NK-92 treated with Interleukin-12 subunit alpha and Interleukin-12 subunit beta, amount 100 ng/mL, for 24 hours (cell line): ENCODE data around the gene DIP2A.
A peak's percentile ranks its signal among the peaks of the same experiment; 100 is the strongest.
"Not testable (repeated sequence)": the region's sequence is repeated elsewhere in the genome, so short reads cannot be mapped to it uniquely, and the experiment has no call there.

ENCODE experiments used
- DNase-seq: peaks from one replicate; lab custom pipeline; 2025; lab: John Stamatoyannopoulos, UW

The DIP2A gene

DNA sequence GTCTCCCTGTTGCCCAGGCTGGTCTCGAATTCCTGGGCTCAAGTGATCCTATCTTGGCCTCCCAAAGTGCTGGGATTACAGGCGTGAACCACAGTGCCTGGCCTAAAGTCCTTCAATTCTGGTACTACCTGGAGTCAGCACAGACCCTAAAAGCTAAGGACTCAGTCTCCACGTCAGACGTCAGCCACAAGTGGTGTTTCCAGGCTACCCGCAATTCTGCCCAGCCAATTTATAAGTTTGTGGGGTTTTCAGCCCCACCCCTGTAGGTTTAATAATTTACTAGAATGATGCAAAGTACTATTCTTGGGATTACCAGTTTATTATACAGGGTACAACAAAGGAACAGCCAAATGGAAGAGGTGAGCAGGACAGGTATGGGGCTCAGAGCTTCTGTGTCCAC, 10.6 kb upstream of the DIP2A start:
- no peak for DNase-seq

DNA sequence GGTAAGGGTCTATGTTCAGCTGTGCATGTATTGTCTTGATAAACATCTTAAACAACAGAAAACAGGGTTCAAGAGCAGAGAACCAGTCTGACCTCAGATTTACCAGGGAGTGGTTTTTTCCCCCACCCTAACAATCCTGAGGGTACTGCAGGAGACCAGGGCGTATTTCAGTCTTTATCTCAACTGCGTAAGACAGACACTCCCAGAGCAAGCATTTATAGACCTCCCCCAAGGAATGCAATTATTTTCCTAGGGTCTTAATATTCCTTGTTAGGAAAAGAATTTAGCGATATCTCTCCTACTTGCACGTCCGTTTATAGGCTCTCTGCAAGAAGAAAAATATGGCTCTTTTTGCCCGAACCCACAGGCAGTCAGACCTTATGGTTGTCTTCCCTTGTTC, 9.8 kb upstream of the DIP2A start:
- DNase-seq: not testable (repeated sequence)

DNA sequence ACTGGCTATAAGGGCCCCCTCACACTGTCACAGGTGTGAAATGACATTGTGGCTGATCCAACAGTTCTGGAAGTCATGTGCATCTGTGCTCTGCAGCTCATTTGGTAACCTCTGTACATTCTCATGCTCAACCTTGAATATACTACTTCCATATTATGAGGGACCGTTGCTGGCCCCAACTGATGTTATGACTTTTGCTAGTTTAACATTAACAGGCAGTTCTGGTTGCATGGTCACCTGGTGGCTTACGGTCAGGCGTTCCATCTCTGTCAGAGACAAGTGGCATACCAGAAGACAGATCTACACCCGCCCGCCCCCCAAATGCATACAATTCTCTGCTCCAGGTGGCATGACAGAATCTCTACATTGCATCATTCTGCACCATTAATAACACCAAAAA, 6.0 kb upstream of the DIP2A start:
- no peak for DNase-seq

DNA sequence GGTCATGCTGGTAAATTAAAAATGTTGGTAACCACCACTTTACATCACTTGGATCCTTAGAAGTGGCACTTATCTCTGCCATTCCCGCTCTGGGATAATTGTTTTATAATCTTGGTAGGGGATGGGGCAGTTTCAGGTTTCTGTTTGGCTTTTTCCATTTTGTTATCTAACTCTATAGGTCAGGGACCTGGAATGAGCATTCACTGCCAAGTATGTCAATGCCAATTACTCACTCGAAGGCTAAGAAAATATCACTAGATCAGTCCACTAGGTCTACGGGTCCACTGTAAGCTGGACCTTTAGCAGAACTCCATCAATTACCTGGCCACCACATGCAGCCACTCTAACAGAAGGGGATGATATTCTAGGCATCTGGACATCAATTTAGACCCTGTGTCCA, 4.5 kb upstream of the DIP2A start:
- no peak for DNase-seq

DNA sequence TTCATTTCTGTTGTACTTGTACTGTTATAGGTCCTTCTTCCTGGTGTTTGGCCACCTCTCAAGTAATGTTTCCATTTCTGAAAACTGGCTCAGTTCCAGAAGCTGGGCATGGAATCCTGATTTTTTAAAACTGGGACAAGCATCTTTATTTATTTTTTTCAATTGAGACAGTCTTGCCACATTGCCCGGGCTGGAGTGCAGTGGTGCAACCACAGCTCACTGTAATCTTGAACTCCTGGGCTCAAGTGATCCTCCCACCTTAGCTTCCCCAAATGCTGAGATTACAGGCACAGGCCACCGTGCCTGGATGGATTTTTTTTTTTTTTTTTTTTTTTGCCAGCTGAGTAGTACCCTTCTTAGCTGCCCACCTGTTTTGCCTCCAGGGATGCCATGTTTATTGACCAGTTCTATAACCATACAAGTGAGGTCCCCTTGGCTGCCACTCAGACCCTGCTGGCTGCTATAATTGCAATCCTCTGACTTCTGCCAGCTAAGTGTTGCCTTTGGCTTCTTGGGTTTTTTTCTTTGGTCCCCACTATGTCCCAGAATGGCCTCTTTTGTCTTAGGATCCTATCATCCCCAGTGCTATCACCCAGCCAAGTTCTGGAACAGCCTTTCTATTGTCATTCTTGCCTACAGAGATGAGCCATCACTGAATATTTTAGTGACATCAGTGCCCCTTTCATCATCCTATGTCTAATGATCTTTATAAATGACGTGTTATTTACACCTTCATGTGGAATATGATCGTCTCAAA, 3.9 kb upstream of the DIP2A start:
- no peak for DNase-seq

DNA sequence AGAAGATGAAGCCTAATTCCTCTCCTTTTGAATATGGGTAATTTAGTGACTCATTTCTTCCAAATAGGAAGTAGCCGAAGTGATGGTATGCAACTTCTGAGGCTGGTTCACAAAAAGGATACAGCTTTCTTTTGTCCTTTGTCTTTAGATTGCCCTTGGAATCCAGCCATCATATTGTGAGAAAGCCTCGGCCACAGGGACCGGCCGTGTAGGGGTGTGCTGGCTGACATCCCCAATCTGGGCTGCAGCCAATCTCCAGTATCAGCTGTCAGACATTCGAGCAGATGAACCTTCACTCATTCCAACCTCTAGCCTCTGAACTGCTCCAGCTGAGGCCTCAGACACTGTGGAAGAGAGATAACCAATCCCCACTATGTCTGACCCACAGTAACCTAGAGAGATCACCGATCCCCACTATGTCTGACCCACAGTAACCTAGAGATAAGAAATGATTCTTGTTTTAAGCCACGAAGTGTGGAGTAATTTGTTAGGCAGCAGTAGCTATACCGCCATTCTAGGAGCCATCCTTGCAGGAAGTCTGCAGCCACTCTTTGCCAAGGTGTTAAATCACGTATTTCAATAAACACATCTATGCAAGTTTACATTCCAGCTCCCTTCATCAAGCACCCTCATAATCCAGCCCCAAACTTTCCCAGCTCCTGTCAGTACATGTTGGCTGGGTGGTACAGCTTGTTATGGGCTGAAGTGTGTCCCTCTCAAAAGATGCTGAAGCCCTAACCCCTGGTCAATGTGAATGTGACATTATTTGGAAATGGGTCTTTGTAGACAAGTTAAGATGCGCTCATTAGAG, 2.9 kb upstream of the DIP2A start:
- no peak for DNase-seq

DNA sequence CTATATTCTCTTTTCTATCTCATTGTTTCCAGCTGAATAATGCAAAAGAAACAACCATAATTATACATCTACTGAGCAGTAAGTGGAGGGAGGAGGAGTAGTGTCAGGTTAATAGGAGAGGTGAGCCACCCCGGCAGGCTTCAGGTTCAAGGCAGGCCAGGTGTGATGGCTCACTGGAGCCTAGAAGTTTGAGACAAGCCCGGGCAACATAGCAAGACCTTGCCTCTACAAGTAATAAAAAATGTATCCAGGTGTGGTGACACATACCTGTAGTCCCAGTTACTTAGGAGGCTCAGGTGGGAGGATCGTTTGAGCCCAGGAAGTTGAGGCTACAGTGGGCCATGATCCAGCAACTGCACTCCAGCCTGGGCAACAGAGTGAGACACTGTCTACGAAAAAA, 1.9 kb upstream of the DIP2A start:
- DNase-seq: no peak

DNA sequence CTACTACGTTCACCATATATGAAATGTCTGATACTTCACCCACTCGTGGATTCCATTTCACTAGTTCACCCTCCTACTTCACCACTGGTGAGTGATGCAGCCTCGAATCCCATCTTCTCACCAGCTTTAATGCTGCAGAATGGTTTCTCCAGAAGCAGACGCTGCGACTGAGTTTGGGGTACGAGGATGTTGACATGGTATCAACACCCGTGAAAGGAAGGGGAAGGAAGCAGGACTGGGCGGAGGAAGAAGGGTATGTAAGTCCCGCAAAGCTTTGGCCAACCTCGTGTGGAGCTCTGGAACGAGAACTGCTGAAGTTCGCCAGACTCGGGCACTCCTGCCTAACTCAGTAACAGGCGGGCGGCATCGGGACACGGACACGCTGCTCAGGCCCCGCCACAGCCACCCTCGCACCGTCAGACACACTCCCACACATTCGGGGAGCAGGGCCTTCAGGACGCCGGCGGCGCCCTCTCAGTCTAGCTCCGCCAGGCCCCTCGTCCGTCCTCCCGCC, 833 bp upstream of the DIP2A start:
- peak; percentile 47 for DNase-seq

DNA sequence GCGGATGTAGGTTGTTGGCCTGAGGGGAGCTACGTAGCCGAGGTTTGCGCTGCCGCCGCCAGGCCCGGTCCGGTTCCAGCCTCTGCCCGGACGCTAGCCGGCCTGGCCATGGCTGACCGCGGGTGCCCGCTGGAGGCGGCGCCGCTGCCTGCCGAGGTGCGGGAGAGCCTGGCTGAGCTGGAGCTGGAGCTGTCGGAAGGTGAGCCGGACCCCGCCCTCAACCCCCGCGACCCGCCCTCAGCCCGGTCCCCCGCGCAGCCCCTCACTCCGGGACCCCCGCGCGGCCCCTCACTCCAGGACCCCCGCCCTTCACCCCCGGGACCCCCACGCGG, 299 bp downstream of the DIP2A start:
- no peak for DNase-seq

DNA sequence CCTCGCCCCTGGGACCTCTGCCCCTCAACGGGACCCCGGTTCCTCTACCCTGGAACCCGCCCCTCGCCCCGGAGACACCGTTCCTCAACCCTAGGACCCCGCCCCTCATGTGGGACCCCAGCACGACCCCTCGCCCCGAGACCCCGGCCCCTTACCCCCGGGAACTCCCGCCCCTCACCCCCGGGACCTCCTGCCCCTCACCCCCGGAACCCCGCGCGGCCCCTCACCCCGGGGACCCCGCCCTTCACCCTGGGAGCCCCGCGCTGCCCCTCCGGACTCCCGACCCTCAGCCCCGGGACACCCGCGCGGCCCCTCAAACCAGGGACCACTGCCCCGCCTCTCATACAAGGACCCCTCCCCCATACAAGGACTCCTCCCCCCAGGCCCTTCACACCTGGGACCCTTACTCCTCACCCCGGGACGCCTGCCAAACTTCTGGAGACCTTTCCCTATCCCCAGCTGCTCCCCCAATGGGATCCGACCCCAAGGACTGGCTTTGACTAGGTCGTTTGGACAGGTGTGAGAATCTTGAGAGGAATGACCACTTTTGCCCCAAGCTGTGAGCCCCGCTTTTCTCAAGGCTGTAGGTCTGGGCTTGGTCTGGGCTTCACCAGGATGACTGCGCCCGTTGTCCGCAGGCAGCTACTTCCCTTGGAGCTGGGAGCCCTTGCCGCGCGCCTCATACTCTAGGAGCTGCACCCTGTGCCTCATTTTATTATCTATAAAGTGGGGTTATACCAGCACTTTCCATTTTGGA, 843 bp downstream of the DIP2A start:
- DNase-seq: no peak

DNA sequence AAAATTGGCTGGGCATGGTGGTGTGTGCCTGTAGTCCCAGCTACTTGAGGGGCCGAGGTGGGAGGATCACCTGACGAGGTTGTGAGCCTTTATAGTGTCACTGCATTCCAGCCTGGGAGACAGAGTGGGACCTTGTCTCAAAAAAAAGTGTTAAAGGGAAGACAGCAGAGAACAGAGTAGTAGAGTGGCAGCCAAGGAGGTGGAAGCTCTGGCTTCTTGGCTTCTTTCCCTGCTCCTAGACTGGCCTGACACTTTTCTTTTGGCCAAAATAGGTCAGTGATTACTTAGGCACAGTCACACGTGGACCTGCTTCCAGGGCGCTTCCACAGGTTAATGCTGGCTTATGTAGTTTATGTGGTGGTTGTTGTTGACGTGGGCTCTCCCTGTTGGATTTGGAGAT, 3.2 kb downstream of the DIP2A start:
- no peak for DNase-seq

DNA sequence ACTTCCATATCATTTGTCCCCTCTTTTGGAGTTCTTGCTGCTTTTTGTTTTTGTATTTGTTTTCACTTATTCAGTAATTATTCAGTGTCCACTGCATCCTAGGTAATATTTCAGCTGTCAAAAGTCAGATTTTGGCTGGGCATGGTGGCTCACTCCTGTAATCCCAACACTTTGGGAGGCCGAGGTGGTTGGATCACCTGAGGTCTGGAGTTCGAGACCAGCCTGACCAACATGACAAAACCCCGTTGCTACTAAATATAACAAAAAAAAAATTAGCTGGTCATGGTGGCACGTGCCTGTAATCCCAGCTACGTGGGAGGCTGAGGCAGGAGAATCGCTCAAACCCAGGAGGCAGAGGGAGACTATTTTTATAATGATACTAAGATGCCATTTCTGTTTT, 6.5 kb downstream of the DIP2A start:
- DNase-seq: not testable (repeated sequence)

DNA sequence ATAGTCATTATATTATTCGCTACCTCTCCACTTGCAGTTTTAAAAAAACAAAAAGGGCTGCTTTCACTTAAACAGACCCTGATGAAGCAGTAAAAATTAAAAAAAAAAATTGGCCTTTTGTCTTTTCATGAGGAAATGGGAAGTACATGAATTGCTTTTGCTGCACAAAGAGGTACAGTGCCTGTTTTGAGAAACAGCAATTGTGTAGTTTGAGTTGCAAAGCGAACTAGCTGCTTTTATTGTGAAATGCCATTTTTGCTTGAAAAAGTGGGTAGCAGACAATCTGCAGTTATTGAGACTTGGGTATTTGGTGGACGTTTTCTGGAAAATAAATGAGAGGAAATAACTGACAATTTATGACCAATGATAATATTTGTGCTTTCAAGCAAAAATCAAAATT, 7.0 kb downstream of the DIP2A start:
- DNase-seq: no peak

DNA sequence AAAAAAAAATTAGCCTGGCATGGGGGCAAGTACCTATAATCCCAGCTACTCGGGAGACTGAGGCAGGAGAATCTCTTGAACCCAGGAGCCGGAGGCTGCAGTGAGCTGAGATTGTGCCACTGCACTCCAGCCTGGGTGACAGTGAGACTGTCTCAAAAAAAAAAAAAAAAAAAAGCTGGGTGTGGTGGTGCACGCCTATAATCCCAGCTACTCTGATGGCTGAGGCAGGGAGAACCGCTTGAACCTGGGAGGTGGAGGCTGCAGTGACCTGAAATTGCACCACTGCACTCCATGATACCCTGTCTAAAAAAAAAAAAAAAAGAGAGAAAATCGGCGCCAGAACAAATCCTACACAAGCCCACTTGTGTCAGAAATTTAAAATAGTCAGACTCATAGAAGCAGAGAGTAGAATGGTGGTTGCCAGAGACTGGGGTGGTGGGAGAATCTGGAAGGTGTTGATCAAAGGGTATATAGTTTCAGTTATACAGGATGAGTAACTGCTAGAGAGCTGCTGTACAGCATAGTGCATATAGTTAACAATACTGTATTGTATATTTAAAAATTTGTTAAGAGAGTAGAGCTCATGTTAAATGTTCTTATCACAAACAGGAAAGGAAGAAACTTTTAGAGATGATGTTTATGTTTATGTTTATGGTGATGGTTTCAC, 9.6 kb downstream of the DIP2A start:
- DNase-seq: no peak

DNA sequence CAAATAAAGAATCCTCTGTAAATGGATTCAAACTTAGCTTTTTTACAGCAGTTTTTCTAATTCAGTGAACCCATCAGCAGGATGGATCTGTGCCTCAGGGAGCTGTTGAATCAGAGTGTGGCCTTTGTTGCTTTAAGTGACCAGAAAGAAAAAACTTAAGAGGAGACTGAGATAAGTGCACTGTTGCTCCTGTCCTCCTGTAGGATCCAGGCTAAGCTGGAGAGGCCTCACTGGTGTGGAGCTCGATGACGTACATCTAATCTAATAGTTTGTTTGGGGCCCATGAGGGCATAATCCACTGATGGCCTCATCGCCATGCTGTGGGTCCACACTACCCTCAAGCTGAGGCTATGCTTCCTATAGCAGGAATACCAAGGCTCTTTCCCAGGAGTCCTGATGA, 10.6 kb downstream of the DIP2A start:
- DNase-seq: no peak

DNA sequence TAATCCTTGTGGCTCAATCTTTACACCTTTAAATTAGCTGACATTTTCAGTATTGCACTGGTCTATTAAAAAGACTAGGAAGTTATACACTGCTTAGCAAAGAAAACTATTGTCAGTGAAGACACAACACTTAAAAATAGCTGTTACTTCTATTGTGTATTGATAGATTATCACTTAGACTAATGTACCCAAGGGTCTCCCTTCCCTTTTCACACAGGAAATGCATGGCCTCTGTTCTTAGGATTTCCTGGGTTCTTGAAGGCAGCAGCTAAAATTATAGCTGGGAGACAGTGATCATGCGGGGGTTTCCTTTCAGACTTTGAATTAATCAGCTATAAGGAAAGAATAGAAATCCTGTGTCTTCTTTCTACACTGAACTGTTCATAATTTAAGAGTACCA, 12.8 kb downstream of the DIP2A start:
- DNase-seq: no peak

DNA sequence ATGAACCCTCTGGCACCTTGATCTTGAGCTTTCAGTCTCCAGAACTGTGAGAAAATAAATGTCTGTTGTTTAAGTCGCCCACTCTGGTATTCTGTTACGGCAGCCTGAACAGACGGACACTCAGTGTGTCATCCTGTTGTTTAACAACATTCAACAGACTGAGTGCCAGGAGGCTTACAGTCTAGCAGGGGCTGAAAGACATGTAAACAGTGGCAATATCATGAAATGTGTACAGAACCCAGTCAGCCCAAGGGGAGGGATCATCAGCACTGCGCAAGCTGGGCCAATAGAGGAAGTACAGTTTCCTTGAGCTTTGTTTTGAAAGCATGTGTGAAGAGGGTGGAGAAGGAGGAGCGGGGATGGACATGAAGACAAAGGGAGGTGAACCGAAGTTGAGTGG, 13.6 kb downstream of the DIP2A start:
- no peak for DNase-seq

DNA sequence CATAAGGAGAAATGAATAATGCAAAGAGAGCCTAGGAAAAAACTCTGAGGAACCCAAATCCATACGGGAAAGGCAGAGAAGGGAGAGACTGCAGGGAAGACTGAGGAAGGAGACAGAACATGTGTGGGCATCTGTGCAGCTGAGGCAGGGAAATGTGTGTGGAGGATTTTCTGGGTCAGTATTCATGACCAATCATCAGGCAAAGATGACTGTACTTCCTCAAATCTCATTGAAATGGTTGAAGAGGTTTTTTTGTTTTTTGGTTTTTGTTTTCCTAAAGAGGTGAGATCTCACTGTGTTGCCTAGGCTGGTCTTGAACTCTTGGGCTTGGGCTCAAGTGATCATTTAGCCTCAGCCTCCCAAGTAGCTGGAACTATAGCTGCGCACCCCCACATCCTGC, 15.7 kb downstream of the DIP2A start:
- no peak for DNase-seq

DNA sequence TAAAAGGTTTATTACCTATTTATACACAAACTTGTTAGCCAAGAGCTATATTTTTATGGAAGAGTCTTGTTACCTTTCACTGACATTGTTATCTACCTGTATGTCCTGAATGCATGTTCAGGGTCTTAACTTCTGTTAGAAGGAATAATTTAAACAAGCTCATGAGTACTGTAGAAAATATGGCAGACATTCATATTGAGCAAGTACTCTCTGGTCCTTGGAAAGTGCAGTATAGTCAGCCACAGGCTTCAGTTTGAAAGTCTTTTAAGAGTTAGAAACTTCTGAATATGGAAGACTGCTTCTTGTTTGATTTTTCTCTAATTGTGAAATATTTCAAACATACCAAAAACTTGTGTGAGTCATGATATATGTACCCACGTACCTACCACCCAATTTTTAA, 16.6 kb downstream of the DIP2A start:
- no peak for DNase-seq

DNA sequence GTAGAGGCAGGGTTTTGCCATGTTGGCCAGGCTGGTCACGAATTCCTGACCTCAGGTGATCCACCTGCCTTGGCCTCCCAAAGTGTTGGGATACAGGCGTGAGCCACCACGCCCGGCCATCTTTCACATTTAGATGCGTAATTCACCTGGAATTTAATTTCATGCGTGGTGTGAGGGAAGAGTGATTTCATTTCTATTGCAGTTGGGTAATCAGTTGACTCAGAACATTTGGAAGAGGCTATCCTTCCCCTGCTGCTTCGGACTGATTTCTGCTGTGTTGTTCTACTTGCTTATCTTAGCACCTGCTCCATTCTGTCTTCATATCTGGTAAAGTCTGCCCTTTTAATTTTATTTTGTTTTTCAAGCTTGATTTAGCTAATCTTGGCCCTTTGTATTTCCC, 19.1 kb downstream of the DIP2A start:
- no peak for DNase-seq

DNA sequence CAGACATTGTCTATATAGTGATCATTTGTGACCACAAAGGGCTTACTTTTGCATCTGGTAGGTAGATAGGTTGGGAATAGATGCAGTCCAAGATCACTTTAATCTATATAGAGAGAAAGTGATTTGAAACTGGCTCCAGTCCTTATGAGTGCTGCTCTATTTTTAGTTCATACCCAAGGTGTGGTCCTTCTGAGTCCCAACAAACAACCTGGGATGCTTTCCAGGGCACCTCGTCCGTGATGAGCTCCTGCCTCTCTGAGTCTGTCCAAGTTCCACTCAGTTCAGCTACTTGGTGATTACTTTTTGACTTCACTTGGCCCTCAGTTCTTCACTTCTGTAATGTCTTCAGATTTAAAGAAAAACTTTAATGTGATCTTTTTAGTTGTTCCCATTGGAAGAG, 20.2 kb downstream of the DIP2A start:
- DNase-seq: no peak

DNA sequence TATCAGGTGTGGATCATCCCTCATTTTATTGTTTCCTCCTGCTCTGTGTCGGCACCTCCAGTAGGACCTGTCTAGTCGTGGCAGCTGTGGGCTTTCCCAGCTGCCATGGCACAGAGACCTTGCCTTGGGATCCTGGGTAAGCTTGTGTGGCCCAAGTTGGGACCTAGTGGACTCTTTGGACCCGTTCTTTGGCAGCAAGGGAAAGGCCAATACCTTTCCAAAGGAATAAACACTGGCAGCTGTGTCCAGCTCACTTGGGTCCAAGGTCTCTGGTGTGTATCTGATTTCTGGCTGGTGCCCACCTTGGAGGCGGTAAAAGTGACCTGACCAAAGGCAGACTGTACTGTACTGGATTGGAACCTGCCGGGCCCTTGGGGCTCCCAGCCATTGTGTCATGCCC, 21.8 kb downstream of the DIP2A start:
- DNase-seq: no peak
